ENCODE data around the gene CEND1.

GRCh38 chr11:747158-748006, 42.5 kb downstream of the CEND1 start, which contains the start of gene TALDO1:
- TF ChIP-seq FLYWCH1 (CRISPR knock-in tag; IDR thresholded peaks at IDR 0.05) (no peak), NFE2L2 (IDR thresholded peaks at IDR 0.05; ENCODE audit: low read length) (no peak), ZBTB34 (CRISPR knock-in tag; IDR thresholded peaks at IDR 0.05) (no peak), NR2F2 (IDR thresholded peaks at IDR 0.05; ENCODE audit: borderline replicate concordance, low read depth) (no peak), POLR2AphosphoS5 (IDR thresholded peaks at IDR 0.05; ENCODE audit: low read depth, low read length) (peak; percentile 60), ZBTB1 (CRISPR knock-in tag; IDR thresholded peaks at IDR 0.05; ENCODE audit: borderline replicate concordance) (no peak), BORCS8-MEF2B (CRISPR knock-in tag; IDR thresholded peaks at IDR 0.05) (peak; percentile 72), SMARCE1 (IDR thresholded peaks at IDR 0.05; ENCODE audit: borderline replicate concordance) (no peak), HNRNPL (IDR thresholded peaks at IDR 0.05; ENCODE audit: low read depth, low read length) (no peak), SMARCC2 (IDR thresholded peaks at IDR 0.05) (no peak), ZNF451 (CRISPR knock-in tag; IDR thresholded peaks at IDR 0.05) (no peak; the same call in 1 of the 2 replicates), FOXK1 (CRISPR knock-in tag; IDR thresholded peaks at IDR 0.05; ENCODE audit: borderline replicate concordance, low read depth) (no peak)
- TF ChIP-seq, protein P1, sequence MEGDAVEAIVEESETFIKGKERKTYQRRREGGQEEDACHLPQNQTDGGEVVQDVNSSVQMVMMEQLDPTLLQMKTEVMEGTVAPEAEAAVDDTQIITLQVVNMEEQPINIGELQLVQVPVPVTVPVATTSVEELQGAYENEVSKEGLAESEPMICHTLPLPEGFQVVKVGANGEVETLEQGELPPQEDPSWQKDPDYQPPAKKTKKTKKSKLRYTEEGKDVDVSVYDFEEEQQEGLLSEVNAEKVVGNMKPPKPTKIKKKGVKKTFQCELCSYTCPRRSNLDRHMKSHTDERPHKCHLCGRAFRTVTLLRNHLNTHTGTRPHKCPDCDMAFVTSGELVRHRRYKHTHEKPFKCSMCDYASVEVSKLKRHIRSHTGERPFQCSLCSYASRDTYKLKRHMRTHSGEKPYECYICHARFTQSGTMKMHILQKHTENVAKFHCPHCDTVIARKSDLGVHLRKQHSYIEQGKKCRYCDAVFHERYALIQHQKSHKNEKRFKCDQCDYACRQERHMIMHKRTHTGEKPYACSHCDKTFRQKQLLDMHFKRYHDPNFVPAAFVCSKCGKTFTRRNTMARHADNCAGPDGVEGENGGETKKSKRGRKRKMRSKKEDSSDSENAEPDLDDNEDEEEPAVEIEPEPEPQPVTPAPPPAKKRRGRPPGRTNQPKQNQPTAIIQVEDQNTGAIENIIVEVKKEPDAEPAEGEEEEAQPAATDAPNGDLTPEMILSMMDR (CRISPR knock-in tag; IDR thresholded peaks at IDR 0.05) = peak; percentile 47; the same call in 1 of the 2 replicates
- TF ChIP-seq, protein P2, sequence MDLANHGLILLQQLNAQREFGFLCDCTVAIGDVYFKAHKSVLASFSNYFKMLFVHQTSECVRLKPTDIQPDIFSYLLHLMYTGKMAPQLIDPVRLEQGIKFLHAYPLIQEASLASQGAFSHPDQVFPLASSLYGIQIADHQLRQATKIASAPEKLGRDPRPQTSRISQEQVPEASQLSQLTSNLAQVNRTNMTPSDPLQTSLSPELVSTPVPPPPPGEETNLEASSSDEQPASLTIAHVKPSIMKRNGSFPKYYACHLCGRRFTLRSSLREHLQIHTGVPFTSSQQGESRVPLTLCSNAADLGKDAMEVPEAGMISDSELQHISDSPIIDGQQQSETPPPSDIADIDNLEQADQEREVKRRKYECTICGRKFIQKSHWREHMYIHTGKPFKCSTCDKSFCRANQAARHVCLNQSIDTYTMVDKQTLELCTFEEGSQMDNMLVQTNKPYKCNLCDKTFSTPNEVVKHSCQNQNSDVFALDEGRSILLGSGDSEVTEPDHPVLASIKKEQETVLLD (CRISPR knock-in tag; IDR thresholded peaks at IDR 0.05; ENCODE audit: low read depth) = no peak; the same call in 1 of the 2 replicates

All from HepG2 (cell line).